ENCODE results near the gene RPGRIP1. TPM values are rescaled to one million over a fixed set of nuclear protein-coding genes. Genes with fewer than 3 reads are reported as not detected.
"Not testable (repeated sequence)": the region's sequence is repeated elsewhere in the genome, so short reads cannot be mapped to it uniquely, and the experiment has no call there.

RPGRIP1 gene
- total RNA-seq, 1 donor from 2014 or later: not detected

DNA sequence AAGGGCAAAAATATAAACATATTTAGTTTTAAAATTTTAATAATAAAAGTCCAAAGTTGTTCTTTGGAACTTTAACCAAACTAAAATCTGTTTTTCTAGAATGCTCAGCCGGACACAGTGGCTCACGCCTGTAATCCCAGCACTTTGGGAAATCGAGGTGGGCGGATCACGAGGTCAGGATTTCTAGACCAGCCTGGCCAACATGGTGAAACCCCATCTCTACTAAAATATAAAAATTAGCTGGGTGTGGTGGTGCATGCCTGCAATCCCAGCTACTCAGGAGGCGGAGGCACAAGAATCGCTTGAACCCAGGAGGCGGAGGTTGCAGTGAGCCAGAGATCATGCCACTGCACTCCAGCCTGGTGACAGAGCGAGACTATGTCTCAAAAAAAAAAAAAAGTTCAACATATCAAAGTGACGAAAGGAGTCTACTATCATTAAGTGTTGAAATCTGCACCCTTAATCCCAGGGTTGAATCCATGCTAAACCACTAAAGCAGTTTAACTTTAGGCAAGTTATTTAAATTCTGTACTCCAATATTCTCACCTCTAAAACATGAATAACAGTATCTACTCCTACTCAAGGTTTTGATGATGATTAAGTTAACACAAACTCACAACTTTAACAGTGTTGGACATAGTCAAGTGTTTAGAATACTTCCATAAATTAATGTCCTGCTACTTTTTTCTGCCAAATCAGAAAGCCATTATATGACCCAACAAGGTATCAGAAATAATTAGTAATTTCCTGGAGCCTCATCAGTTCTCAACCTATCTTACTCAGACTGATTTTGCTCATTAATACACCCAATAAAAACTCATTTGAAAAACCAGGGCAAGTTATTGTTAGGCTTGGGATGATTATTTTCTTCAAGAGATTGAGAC is 21.6 kb upstream of the RPGRIP1 start:
- FAIRE-seq (no peak), DNase-seq (ENCODE audit: low spot score in 2 of 2) (no peak)

GRCh38 chr14:21258889-21259787 is 20.7 kb upstream of the RPGRIP1 start:
- no peak for DNase-seq (ENCODE audit: low spot score in 2 of 2)
- no peak for FAIRE-seq

- FAIRE-seq: no peak
- no peak for DNase-seq (ENCODE audit: low spot score in 2 of 2)
These were observed 18.1 kb upstream of the RPGRIP1 start for GRCh38 chr14:21261824-21262223.

GRCh38 chr14:21262410-21262809 is 17.5 kb upstream of the RPGRIP1 start:
- FAIRE-seq (no peak), DNase-seq (ENCODE audit: low spot score in 2 of 2) (no peak)

- FAIRE-seq (no peak), DNase-seq (ENCODE audit: low spot score in 2 of 2) (no peak)
These were observed 16.4 kb upstream of the RPGRIP1 start for GRCh38 chr14:21263284-21264024.

DNA sequence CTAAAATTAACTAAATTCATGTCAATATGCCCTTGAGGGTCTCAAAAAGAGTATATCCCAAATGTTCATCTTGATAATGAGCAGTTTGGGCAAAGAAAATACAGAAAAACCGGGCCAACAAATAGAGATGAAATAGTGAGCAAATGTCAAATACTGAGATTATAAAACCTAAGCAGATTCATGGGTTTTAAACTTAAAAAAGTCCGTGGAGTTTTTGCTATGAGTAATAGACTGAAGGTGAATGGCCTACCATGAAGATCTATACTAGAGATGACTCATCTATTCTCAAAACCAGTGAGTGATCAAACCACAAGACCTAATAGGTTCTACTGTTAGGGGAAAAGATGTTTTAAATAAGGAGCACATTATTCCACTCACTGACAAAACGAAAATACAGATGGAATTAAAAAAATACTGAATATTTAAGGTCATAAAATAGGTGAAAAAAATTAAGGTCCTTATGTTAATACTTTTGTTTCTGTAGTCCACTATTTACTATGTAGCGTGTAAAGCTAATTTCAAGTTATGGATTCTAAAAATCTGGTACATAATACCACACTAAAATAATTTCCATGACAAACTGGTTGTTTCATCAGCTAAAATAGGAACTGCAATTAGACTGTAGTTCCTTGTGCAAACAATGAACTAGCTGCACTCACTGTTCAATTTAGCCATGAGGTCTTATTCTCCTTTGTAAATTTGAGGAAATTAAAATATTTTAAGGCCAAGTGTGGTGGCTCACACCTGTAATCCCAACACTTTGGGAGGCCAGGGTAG is 15.7 kb upstream of the RPGRIP1 start:
- FAIRE-seq (no peak), DNase-seq (ENCODE audit: low spot score in 2 of 2) (no peak)

GRCh38 chr14:21267431-21267845 is 12.4 kb upstream of the RPGRIP1 start:
- FAIRE-seq (no peak), DNase-seq (ENCODE audit: low spot score in 2 of 2) (no peak)

DNA sequence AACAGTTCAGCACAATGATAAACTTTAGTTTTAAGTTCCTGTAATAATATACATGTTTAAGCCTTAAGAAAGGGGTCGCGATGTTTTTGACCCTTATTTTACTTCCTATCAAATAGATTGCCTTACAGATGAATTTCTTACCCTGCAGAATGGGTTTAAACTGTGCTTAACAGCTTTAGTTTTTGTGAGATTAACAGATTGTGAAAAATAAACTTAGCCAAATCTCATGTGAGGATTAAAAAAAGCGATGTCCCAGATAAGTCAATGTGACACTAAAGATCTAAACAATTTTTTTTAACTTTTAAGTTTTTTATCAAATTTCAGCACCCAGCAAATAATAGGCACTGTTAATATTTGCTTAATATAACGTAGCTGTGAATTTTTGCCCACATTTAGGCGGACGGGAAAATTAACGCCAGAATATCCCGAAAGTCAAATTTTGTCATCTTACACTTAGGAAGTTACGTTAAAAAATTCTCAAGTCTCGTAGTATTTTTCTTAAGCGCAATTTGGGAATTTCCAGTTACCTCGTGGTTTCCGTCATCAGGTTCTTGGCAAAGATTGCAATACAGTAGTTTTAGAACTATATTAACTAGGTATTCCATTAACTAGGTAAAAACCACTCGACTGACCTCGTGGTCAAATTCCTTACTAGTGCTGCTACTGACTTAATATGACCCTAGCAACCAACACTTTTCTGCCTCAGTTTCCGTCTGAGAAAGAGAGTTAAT is 11.8 kb upstream of the RPGRIP1 start:
- FAIRE-seq: no peak
- no peak for DNase-seq (ENCODE audit: low spot score in 2 of 2)

DNA sequence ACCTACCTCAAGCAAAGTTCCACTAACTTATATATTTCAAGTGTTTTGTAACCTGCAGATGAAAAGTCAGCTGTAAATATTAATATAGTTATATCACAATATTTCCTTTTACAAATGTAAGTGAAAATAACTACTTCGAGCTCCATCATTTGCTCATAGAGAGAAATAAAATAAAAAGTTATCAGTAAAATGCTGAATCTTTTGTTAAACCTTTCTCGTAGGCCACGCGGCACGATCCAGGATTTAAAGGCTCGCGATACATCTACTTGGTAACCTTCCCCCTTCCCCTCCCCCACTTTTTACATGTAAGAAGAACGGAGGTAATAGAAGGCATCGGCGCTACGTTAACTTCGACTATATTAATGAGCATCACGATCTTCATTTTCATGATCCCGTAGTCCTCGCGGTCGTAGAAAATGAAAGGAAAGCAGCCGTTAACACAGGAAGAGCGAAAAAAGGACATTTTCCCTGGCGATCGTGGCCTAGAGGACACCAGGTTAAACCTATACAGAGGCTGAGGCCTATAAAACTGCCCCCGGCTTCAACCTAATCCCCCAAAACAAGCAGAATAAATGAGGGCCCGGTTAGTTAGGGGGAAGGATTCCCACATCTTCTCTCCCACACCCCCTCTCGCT is 11.1 kb upstream of the RPGRIP1 start:
- no peak for FAIRE-seq

DNA sequence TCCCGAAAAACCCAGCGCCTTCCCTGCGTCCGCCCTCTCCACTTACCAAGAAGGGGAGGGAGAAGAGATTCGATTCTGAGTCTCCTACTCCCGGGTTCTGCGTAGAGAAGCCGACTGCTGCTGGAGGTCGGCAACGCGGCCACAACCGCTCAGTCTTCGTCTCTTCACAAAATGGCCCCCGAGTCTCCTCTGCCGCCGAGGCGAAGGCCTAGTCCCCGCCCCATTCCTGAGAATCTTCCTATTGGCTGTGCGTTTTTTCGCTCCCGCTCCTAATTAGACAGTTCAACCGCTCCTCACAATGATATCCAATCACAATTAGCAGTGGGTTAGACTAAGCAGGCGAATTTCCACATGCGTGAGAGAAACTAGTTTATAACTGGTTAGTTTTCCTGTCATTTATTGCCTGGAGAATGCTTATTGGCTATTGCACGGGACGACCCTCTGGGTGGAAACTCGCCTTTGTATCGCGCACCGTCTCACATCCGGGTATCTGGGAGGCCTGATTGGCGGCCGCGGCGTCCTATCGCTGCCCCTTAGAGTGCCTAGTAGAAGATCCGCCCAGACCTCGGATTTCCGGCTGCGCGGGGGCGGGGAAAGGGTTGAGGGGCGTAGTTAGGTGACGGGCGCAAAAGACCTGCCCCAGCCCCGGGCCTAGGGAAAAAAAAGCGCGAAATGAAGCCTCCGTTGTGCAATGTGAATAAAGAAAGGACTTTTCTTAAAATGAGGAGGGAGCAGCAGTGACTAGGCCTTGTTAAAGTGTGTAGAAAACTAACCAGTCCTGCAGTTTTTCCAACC is 10.4 kb upstream of the RPGRIP1 start, which contains the start of gene HNRNPC:
TSS of gene HNRNPC (minus strand) at position 191 of the 795 bp plus-strand sequence. CDS start 35,249 bp downstream, outside the sequence.
- DNase-seq (ENCODE audit: low spot score in 2 of 2): peak; percentile 80 to 88
- peak; percentile 97 for FAIRE-seq

More for the DNA sequence above, 11.1 kb upstream of the RPGRIP1 start:
- no peak for DNase-seq (ENCODE audit: low spot score in 2 of 2)

DNA sequence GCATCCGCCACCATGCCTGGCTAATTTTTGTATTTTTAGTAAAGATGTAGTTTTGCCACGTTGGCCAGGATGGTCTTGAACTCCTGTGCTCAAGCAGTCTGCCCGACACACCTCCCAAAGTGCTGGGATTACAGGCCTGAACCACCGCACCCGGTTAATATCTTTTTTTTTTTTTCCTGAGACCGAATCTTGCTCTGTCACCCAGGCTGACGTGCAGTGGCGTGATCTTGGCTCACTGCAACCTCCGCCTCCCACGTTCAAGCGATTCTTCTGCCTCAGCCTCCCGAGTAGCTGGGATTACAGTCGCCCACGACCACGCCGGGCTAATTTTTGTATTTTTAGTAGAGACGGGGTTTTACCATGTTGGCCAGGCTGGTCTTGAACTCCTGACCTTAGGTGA is 7.2 kb upstream of the RPGRIP1 start:
- not testable (repeated sequence) for FAIRE-seq; DNase-seq (ENCODE audit: low spot score in 2 of 2)

- DNase-seq (ENCODE audit: low spot score in 2 of 2): no peak
- no peak for FAIRE-seq
These were observed 4.5 kb upstream of the RPGRIP1 start for GRCh38 chr14:21275261-21275858.

DNA sequence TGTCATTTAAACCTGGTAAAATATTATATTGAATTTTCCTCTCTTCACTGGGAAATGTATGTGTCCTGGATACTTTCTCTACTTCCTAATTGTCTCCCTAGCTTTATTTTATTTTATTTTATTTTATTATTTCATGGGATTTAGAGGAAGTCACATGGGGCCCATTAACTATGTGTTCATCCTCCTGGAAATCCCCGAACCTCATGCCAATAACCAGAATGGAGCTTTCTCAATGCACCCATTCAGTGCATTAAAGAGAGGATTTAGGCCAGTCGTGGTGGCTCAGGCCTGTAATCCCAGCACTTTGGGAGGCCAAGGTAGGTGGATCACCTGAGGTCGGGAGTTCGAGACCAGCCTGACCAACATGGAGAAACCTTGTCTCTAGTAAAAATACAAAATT is 1.3 kb upstream of the RPGRIP1 start:
- FAIRE-seq: no peak
- DNase-seq (ENCODE audit: low spot score in 2 of 2): no peak

- not testable (repeated sequence) for FAIRE-seq; DNase-seq (ENCODE audit: low spot score in 2 of 2)
These were observed 2.0 kb downstream of the RPGRIP1 start for GRCh38 chr14:21281917-21282316.

DNA sequence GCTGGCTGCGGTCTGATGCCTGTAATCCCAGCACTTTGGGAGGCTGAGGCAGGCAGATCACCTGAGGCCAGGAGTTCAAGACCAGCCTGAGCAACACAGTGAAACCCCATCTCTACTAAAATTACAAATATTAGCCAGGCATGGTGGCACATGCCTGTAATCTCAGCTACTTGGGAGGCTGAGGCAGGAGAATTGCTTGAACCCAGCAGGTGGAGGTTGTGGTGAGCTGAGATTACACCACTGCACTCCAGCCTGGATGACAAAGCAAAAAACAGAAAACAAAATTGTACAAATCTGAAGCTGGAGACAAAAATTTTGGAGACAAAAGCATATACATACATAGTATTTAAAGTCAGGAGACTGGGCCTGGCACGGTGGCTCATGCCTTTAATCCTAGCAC is 6.6 kb downstream of the RPGRIP1 start:
- not testable (repeated sequence) for FAIRE-seq; DNase-seq (ENCODE audit: low spot score in 2 of 2)

DNA sequence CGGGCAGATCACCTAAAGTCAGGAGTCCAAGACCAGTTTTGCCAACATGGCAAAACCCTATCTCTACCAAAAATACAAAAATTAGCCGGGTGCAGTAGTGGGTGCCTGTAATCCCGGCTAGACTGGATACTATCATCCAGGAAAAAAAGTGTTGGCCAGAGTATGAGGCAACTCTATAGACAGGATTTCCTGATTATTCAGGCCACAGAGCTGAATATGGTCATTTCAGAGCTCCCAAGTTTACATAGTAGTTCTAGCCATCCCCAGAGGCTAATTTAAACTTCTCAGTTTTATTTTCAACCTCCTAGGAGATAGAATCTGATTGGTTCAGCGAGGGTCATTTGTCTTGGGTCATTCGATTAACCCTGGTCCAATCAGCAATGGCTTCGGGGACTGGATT is 7.3 kb downstream of the RPGRIP1 start:
- no peak for FAIRE-seq
- no peak for DNase-seq (ENCODE audit: low spot score in 2 of 2)

GRCh38 chr14:21294026-21294425 is 14.1 kb downstream of the RPGRIP1 start:
- not testable (repeated sequence) for FAIRE-seq; DNase-seq (ENCODE audit: low spot score in 2 of 2)

Data from frontal cortex (tissue), 4 donors.